ENCODE data around the gene NOL4. TPM values are rescaled to one million over a fixed set of nuclear protein-coding genes. Genes with fewer than 3 reads are reported as not detected.

The NOL4 gene
- total and polyA plus RNA-seq, 10 of the 15 experiments (the other 5 are each of a cell fraction or from before 2014, with no cell fraction given): 1.3 to 10.0 (median 6.3) TPM

- Histone ChIP-seq H3K4me1 (ENCODE audit: control insufficient read depth, insufficient read depth, low read length) (no peaks in the 10 kb centered on the region), H3K79me2 (ENCODE audit: control insufficient read depth, insufficient read depth, low read length) (no peaks in the 10 kb centered on the region), H3K27me3 (replicated peaks in 1 of 2; ENCODE audit: control insufficient read depth in 2 of 2, insufficient read depth in 2 of 2, low read length in 1 of 2) (no peaks in the 10 kb centered on the region), H3K9ac (ENCODE audit: control insufficient read depth, insufficient read depth, low read length) (no peak overlapping the region), H3K4me3 (no peak overlapping the region), H3K36me3 (ENCODE audit: control insufficient read depth in 2 of 2, insufficient read depth in 2 of 2, low read length in 1 of 2) (no peaks in the 10 kb centered on the region), H2AFZ (ENCODE audit: control insufficient read depth, low read depth, low read length) (no peak overlapping the region), H4K20me1 (ENCODE audit: control insufficient read depth, insufficient read depth) (no peaks in the 10 kb centered on the region), H3K27ac (ENCODE audit: control insufficient read depth, insufficient read depth) (no peak overlapping the region), H3K4me2 (ENCODE audit: control insufficient read depth, insufficient read depth) (no peak overlapping the region), H3K9me3 (replicated peaks; ENCODE audit: control insufficient read depth, insufficient read depth, low read length) (no peaks in the 10 kb centered on the region)
- DNase-seq (ENCODE audit: low read depth, low spot score) (no peak), FAIRE-seq (no peak), ATAC-seq (no peak)
- intact Hi-C loops (cut with micrococcal nuclease; ENCODE audit: unreplicated experiment): no loop called here
- in situ Hi-C loops (cut with MboI): no loop called here
- WGBS (ENCODE audit: insufficient coverage, insufficient replicate concordance, low lambda C conversion rate, missing lambda C conversion rate): 10% methylated on average over 5 of the region's 5 CpGs
- POLR2A ChIA-PET: no interaction called here
- CTCF ChIA-PET: interaction anchor here (0.7 kb wide), 1 partner anchor 265 kb away, joined by 3 read pairs; no protein-coding TSS in a partner anchor
- SMC1A ChIA-PET (ENCODE audit: uncharacterized antibody, unreplicated experiment): interaction anchor here (0.7 to 0.9 kb wide), 2 partner anchors 21 to 67 kb away, joined by 3 read pairs; no protein-coding TSS in a partner anchor
- BruUV-seq (replicated peaks): no TSS peak
- RAD21 ChIA-PET (ENCODE audit: unreplicated experiment): no interaction called here
- TF ChIP-seq YBX1 (IDR thresholded peaks at IDR 0.05) (no peak), E2F4 (IDR thresholded peaks at IDR 0.05; ENCODE audit: low read depth, low read length) (no peak), SPI1 (IDR thresholded peaks at IDR 0.05; ENCODE audit: borderline replicate concordance, insufficient read depth, low read depth, low read length) (no peak), ZBTB11 (CRISPR knock-in tag; IDR thresholded peaks at IDR 0.05) (no peak), JUNB (IDR thresholded peaks at IDR 0.05) (no peak), IKZF1 (conservative IDR thresholded peaks at IDR 0.05) (no peak), SIX5 (IDR thresholded peaks at IDR 0.05; ENCODE audit: low read depth, low read length, severe bottlenecking) (no peak), RB1 (IDR thresholded peaks at IDR 0.05; ENCODE audit: borderline replicate concordance) (no peak), POLR2AphosphoS2 (IDR thresholded peaks at IDR 0.05; ENCODE audit: low read depth, low read length) (no peak), RAD21 (IDR thresholded peaks at IDR 0.05; ENCODE audit: insufficient read depth, low read depth, low read length) (no peak), RELB (IDR thresholded peaks at IDR 0.05; ENCODE audit: low read depth) (no peak), EGR1 (IDR thresholded peaks at IDR 0.05; ENCODE audit: borderline replicate concordance in 1 of 2, low read depth in 2 of 2, low read length in 2 of 2) (no peak), ASH2L (IDR thresholded peaks at IDR 0.05; ENCODE audit: borderline replicate concordance, low read depth) (no peak), MTA3 (IDR thresholded peaks at IDR 0.05; ENCODE audit: borderline replicate concordance, low read length) (no peak), CHD1 (IDR thresholded peaks at IDR 0.05; ENCODE audit: low read depth, low read length) (no peak), TBL1XR1 (IDR thresholded peaks at IDR 0.05; ENCODE audit: low read depth, low read length) (no peak), SIN3A (IDR thresholded peaks at IDR 0.05; ENCODE audit: low read depth, low read length) (no peak), ESRRA (IDR thresholded peaks at IDR 0.05; ENCODE audit: low read length) (no peak)
These were observed 33.5 kb upstream of the NOL4 start for GRCh38 chr18:34258176-34258575.
